GM19397 (cell line): Measurements from ENCODE around the gene SIRPB1.
"Not testable (repeated sequence)": the region's sequence is repeated elsewhere in the genome, so short reads cannot be mapped to it uniquely, and the experiment has no call there.

ENCODE experiments used
- ATAC-seq: cut with Tn5 transposase; IDR thresholded peaks from one replicate; pipeline ENCODE4 v1.9.1; 2021; ENCODE audit warnings: mild to moderate bottlenecking, moderate library complexity; ENCODE audit not compliant: unreplicated experiment

SIRPB1 gene

DNA sequence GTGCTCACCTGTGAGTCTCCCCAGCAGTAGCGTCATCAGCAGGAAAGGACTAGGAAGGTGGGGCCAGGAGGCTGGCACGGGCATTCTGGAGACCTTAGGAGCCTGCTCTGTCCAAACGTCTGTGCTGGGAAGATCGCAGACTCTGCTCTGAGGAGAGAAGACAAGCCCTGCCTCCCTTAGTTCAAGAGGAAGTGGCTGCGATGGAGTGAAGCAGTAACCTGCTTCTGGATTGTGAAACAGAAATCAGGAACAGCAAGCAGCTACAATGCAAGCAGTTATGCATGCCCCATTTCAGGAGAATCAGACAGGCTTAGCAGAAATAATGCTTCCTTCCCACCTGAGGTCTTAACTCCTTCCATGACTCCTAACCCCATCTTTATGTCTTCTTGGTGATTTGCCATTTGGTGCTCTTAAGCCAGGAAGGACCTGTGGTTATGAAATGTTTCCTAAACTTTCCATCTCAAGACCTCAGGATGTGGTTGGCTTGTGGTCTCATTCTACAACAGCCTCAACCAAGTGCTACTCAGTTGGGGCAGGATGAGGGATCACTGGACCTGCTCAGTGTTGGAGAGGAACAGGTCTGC is at the start of gene SIRPB1:
Gene SIRPB1 (minus strand): TSS at position 149 of the 584 bp plus-strand sequence. CDS start 65 bp downstream, at position 84.
- ATAC-seq = no peak

DNA sequence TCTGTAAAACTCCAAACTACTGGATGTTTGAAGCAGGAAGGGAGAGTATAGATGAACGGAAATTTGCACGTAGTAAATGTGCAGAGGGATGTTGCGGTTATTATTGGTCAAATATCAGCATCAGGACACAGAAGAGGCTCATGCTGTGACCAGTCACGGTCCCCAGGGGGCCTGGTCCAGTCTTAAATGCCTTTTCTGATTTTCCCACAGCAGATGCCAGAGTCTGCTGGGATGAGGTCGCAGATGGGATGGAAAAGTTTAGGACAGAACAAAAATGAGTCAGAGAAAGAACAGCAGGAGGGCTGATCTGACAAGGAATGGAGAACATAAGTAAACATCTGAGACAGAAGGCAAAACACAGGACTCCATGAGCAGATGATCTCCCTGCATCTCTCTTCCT is 49.5 kb upstream of the SIRPB1 start:
- no peak for ATAC-seq

DNA sequence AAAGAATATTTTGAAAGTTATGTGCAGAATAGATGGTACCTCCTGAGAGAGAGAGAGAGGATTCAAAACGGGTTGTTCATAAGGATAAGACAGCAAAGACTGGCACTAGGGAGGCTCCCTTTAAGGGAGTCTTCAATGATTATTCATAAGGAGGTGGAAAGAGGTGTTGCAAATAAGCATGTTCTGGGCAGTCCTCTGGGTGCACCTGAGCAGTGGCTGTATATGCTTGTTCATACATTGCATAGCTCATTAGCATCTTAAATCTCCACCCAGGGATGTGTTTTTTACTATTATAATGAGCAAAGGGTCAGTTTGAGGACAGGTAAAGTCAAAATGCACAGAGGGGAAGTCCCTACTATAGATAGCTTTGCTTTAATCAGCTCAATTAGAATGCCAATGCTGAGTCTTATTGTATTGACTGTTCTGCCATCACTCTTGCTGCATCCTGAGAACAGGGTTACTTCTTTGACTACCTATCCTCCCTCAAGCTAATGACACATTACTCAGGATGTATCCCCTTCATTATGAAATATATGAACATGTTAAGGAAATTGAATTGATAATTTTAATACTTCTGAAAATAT is 47.8 kb upstream of the SIRPB1 start:
- no peak for ATAC-seq

DNA sequence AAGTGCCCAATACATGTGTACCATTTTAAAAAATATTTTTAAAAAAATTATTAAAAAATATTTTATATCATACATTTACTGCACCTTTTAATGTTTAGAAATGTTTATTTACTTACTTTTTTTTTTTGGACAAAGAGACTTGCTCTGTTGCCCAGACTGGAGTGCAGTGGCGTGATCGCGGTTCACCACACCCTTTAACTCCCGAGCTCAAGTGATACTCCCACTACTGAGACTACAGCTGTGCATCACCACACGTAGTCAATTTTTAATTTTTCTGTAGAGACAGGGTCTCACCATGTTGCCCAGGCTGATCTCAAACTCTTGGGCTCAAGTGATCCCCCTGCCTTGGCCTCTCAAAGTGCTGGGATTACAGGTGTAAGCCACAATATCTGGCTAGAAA is 47.0 kb upstream of the SIRPB1 start:
- no peak for ATAC-seq

DNA sequence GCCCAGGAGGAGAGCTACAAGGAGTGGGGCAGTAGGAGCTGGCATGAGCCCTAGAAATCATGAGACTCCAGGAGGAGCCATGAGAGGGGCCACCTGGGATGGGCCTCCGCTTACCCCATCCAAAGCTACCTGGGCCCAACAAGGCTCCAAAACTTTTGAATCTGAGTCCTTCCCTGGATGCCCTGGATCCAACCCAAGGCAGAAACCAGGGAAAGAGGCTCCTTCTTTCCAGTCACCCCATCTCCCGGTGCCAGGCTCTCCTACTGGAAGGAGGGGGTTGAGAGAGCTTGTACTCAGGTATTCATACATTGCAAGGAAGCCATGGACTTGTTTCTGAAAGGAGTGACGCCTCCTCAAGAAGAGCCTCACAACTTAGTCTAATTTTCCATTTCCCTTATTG is 45.5 kb upstream of the SIRPB1 start:
- no peak for ATAC-seq

DNA sequence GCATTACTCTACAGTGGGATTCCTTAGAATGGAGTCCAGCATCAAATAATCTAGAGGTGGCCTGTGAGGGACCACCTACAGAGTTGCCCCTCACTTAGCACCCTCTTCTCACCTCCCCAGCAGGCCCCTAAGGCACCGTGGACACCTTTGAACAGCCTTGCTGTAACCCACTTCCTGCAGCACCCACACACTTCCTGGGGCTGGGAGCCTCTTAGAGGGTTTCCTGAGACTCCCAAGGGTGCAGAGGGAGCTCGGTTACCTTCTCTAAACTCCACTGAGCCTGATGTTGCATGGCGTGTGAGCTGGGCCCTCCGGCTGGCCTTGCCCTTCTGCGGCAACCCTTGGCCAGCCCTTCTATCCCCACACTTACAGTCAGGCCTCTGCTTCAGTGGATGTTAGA is 45.1 kb upstream of the SIRPB1 start:
- no peak for ATAC-seq

DNA sequence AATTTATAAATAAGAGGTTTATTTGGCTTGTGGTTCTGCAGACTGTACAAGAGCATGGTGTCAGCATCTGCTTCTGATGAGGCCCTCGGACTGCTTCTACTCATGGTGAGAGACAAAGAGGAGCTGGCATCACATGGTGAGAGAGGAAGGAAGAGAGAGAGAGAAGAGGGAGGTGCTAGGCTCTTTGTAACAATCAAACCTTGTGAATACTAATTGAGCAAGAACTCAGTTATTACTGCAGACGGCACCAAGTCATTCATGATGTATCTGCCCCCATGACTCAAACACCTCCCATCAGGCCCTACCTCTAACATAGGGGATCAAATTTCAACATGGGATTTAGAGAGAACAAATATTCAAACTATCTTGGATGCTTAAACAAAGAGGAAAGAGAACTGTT is 44.1 kb upstream of the SIRPB1 start:
- ATAC-seq = no peak

DNA sequence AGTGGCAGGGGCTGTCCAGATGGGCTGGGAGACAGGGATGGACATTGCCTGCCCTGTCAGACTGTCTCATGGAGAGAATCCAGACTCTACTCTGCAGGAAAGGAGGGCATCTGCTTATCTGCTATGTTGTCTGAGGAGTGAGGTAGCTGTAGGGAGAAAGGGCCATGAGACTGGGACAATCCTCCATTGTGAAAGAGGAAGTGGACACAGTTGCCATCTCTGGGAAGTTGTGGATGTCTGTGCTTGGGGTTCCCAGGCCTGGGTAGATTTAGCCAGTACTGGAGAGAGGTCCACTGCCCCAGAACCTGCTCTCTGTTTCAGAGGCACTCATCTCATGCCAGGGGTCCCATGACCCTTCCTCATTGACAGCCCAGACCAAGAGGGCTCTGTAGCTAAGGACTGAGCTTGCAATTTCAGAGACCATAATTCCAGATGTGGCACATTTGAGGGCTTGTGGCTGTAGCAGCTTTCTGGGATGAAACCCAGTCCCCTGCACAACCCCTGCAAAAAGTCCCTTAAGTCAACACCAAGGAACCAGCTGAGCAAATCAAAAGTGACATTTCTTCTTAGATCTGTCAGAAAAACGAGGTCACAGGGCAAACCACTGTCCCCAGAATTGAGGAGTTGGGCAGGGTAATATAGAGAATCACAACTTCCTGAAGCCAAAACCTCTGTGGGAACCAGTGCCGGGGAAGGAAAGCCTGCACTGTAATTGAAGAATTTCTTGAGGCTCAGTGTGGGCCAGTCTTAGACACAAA is 41.9 kb upstream of the SIRPB1 start:
- no peak for ATAC-seq

DNA sequence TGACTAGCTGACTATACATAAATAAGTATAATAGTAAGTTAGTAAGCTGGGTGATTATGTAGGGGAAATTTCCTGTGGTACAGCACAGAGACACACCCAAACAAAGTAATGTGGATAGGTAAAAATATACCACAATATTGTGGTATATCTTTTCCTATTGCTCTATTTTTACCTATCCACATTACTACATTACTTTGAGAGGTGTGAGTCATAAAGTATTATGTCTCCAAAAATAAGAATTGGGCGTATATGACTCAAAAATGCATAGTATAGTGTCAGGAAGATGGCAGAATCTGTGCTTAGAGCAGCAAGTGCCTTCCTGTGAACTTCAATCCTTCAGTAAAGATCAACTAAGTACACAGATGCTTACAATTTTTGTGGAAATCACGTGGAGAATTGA is 40.4 kb upstream of the SIRPB1 start:
- no peak for ATAC-seq

DNA sequence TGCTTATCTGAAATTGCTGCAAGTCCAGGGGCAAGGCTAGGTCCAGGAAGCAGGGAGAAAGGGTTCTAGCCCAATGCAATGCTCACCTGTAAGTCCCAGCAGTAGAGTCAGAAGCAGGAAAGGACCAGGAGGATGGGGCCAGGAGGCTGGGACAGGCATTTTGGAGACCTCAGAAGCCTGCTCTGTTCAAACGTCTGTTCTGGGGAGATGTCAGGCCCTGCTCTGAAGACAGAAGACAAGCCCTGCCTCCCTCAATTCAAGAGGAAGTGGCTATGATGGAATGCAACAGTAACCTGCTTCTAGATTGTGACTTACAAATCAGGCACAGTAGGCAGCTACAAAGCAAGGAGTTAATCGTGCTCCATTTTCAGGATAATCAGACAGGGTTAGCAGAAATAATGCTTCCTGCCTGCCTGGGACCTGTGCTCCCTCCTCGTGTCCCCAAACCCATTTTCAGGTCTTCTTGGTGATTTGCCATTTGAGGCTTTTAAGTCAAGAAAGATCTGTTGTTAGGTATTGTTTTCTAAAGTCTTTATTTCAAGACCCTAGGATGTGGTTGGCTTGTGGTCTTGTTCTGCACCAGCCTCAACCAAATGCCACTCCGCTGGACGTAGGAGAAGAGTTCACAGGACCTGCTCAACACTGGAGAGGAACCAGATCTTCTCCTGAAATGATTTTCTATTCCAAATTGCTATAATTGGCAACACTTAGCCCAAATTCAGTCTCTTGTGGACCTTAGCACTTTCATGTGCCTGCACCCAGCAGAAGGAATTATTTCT is 37.9 kb upstream of the SIRPB1 start, which contains the start of gene SIRPG:
Gene SIRPG (minus strand): TSS at position 224 of the 779 bp plus-strand sequence. CDS start 65 bp downstream, at position 159.
- ATAC-seq = no peak

DNA sequence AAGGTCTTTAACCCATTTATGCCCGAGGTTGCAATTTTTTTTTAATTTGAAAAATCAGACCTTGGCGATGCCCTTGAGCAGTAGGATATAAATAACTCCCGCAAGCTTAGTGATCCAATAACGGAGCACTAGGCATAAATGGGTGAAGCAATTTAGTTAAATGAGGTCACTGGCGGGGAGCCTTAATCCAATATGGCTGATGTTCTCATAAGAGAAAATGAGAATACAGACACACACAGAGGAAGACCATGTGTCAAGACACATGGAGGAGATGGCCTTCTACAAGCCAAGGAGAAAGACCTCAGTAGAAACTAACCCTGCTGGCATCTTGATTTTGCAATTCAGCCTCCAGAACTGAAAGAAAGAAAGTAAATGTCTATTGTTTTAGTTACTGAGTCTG is 37.0 kb upstream of the SIRPB1 start:
- no peak for ATAC-seq

DNA sequence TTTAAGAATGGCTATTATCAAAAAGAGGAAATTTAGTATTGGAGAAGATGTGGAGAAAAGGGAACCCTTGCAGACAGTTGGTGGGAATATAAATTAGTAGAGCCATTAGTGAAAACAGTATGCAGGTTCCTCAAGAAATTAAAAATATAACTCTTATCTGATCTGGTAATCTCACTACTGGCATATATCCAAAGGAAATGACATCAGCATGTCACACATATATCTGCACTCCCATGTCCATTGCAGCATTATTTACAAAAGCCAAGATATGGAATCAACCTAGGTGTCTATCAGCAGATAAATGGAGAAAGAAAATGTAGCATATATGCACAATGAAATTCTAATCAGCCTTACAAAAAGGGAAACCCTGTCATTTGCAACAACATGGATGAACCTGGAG is 35.2 kb upstream of the SIRPB1 start:
- ATAC-seq = no peak

DNA sequence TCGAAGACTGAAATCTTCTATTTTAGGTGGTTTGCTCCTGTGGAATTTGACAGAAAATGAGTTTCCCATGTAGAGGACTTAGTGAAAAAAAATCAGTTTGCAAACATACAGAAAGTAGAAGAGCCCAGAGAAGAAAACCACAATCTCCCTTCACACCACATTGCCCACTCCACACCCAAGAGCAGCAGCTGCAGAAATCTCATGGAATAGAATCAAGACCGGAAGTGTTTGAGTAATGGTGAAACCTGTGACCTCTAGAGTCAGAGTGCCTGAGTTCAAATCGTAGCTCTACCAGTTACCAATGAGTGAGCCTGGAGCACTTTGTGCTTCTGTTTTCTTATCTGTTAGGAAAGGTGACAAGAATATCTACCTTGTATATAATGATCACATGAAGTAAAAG is 33.2 kb upstream of the SIRPB1 start:
- no peak for ATAC-seq

DNA sequence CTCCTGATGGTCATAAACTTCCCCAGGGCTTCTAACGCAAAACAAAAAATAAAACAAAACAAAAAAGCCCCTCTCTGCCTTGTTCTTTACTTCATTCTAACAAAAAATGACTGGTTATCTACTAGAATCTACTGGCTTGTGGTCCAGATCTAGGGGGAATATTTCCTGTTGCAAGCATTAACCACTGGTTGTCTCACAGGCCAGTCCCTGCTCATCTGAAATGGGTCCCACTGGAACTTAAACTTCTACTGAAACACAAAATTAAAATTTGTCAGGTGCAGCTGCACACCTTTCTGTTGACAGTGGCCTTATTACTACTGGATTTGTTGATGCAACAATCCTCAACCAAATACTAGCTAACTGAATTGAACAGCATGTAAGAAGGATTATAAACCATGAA is 32.3 kb upstream of the SIRPB1 start:
- ATAC-seq = no peak

DNA sequence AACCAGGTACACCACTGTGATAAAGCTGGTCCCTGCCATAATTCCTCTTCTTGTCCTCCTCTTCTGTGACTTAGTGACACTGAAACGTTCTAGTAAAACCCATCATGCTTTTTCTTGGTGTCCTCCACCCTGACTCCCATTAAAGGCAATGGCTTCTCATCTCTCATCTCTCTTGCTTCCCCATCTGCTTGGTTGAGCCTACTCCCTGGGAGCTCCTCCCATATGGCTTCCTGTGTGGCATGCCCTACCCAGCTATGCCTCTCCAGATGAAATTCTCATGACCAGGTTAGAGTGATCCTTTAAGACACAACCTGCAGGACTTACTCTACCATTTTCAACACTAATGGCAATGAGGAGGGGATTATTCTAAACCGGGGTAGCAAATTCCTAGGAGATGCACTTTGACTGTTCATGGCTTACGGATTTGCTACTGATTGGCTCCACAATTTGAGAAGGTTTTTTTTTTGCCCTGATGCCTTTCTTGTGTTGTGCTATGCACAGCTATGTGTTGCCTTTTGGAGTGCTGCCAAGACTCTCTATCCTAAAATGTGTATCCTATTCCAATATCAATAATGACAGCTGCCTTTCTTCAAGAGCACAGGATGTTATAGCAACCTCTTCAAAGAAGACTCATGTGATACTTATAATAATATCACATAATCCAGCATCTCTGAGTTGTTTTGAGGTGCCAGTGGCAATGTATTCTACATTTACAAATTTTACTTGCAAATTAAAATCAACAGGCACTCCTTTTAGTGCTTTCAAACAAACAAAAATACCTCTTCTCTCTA is 31.7 kb upstream of the SIRPB1 start:
- ATAC-seq = no peak

DNA sequence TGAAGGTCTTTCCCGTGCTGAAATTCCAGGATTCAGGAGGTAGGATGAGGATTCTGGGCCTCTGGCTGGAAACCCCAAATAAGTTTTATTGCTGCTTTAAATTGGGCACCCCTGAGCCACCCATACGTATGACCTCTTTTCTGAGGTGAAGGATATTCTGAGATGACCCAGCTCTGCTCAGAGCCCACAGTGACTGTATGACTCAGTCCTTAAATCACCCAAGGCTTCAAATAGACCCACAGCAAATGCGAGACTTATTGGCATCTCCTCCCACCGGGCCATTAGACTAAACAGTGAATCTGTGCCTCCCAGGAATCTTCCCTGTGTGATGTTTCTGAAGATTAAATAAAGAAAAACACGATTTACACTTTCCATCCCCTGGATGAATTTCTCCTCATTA is 28.3 kb upstream of the SIRPB1 start:
- ATAC-seq = no peak

DNA sequence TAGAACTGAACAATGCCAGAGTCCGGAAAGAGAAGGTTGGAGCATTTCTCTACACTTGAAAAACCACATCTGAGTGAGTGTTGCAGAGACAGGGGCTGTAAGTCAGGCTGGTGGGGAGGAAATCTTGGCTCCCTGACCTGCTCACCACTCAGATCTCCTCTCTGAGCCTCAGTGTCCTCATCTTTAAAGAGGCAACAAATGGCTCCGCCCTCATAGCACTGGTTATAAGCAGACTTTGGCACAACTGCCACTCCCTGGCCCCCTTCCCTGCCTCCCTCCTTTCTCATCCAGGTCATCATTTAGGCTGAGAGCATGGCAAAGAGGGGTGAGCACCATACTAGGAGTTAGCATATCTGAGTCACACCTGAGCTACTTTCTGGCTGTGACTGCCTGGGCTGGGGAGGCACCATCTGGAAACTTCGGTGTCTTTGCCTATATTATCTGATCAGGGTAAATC is 27.2 kb upstream of the SIRPB1 start:
- no peak for ATAC-seq

DNA sequence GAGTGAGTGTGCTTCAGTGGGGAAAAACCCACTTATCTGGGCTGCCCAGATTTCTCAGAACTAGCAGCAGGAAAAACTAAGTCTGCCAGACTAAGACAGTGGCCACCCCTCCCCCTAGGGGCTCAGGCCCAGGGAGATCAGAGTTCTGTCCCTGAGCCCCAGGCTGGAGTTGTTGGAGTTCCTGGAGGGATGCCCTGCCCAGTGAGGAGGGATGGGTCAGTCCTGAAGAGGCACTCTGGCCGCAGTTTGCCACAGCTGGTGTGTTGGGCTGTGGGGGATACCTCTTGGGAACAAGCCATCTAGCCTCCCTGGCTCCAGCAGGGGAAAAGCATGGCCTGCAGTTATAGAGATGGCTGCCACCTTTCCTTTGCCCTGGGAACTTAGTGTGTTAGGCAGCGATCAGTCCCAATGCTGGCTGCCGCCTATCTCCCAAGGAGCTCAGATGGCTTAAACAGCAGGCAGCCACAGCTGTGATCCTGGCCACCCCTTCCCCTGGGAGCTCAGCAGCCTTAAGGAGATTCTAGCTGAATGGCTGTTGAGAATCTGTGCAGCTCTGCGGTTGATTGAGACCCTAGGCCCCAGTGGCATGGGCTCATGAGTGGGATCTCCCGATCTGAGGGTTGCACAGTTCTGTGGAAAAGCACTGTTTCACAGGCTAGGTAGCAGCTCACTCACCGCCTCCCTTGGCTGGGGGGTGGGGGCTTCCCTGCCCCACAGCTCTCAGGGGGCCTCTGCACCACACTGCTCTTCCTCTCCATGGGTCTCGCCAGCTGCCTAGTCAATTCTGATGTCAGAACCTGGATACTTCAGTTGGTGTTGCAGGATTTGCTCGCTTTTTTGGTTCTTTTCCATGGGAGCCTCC is 24.5 kb upstream of the SIRPB1 start:
- no peak for ATAC-seq

DNA sequence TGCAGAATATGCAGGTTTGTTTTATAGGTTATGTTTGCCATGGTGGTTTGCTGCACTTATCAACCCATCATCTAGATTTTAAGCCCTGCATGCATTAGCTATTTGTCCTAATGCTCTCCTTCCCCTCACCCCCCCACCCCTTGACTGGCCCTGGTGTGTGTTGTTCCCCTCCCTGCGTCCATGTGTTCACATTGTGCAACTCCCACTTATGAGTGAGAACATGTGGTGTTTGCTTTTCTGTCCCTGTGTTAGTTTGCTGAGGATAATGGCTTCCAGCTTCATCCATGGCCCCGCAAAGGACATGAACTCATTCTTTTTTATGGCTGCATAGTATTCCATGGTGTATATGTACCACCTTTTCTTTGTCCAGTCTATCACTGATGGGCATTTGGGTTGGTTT is 18.8 kb upstream of the SIRPB1 start:
- ATAC-seq = not testable (repeated sequence)

DNA sequence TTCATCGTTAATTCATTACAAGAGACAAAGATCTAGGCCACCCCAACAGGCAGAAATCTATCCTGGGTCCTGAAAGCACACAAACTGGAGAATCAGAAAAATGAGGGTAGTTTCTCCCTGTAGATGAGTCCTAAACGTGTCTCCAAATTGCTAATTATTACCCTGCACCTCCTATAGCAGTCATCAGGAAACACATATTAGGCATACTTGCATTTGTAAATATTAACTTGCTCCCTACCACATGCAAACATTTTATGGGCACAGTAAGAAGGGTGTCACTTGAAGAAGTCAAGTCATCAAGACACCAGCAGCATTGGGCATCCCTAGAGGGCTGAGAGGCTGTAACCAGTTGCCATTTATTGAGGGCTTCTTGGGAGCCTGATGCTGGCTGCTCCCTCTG is 17.9 kb upstream of the SIRPB1 start:
- ATAC-seq = no peak
